HEK293 (cell line): ENCODE data around the gene FBH1.

Experiments used
- CTCF ChIA-PET: fragments of 350-600 bp; formaldehyde crosslinking; extraction: SDS; loops from one replicate; lab custom pipeline; 2021; ENCODE audit warnings: antibody characterized with exemption; lab: Yijun Ruan, JAX
- POLR2A ChIA-PET: fragments of 300-600 bp; formaldehyde crosslinking; extraction: SDS; loops from one replicate; lab custom pipeline; 2020; ENCODE audit warnings: antibody characterized with exemption, inconsistent platforms; lab: Yijun Ruan, JAX
- H3K27ac ChIP-seq: fragments of 200-500 bp; sonication (Bioruptor generic); 2 replicates; pipeline ENCODE4 v1.5.1; 2014; ENCODE audit warnings: low read depth, low read length, control low read depth, inconsistent platforms; ENCODE audit errors: extremely low read depth
- H3K36me3 ChIP-seq, 2 experiments: fragments of 200-500 bp in 1 of 2; sonication (Bioruptor generic) in 1 of 2; 1 replicate in 1 of 2; 2 replicates in 1 of 2; pipeline ENCODE4 v1.5.1; 2014 to 2017; ENCODE audit warnings: inconsistent platforms in 2 of 2, low read length in 2 of 2; ENCODE audit not compliant: control insufficient read depth in 2 of 2, insufficient read depth in 1 of 2
- H3K4me1 ChIP-seq: fragments of 200-500 bp; sonication (Bioruptor generic); 2 replicates; pipeline ENCODE4 v1.5.1; 2014; ENCODE audit warnings: mild to moderate bottlenecking, low read length, inconsistent platforms; ENCODE audit not compliant: control insufficient read depth, insufficient read depth
- H3K4me3 ChIP-seq: 2 replicates; pipeline ENCODE4 v1.5.1; 2011; ENCODE audit warnings: low read depth, mild to moderate bottlenecking, control low read depth, low read length, moderate library complexity
- H3K9me3 ChIP-seq: fragments of 200-500 bp; sonication (Bioruptor generic); 2 replicates; pipeline ENCODE4 v1.5.1; 2014; ENCODE audit warnings: low read depth, low read length, inconsistent platforms; ENCODE audit not compliant: control insufficient read depth, insufficient read depth
- PRDM10 ChIP-seq: fragments of 450-650 bp; formaldehyde crosslinking; IDR thresholded peaks from 2 replicates; pipeline ENCODE4 v1.5.1; 2016; ENCODE audit warnings: missing biosample characterization, missing genetic modification characterization
- ZBTB17 ChIP-seq: fragments of 450-650 bp; formaldehyde crosslinking; IDR thresholded peaks from 2 replicates; pipeline ENCODE4 v1.5.1; 2016; ENCODE audit warnings: missing biosample characterization, missing genetic modification characterization
- ZBTB7A ChIP-seq: fragments of 450-650 bp; formaldehyde crosslinking; IDR thresholded peaks from 2 replicates; pipeline ENCODE4 v1.5.1; 2016; ENCODE audit warnings: low read depth, missing biosample characterization, missing genetic modification characterization
- ZFP3 ChIP-seq: fragments of 450-650 bp; formaldehyde crosslinking; IDR thresholded peaks from 2 replicates; pipeline ENCODE4 v1.5.1; 2016; ENCODE audit warnings: low read depth, missing biosample characterization, missing genetic modification characterization
- ZNF830 ChIP-seq: fragments of 450-650 bp; IDR thresholded peaks from 2 replicates; pipeline ENCODE4 v1.5.0; 2018; ENCODE audit warnings: missing biosample characterization, missing genetic modification characterization, low read depth, mild to moderate bottlenecking, moderate library complexity

FBH1 gene

GRCh38 chr10:5985029-5985428 lies 95.0 kb downstream of the FBH1 start:
- CTCF ChIA-PET = interaction anchor here (0.6 kb wide), 1 partner anchor 33 kb away, joined by 3 read pairs; no protein-coding TSS in a partner anchor
- no peaks in the 10 kb centered on the region for H3K36me3 ChIP-seq
- no peak overlapping the region for H3K4me3 ChIP-seq
- POLR2A ChIA-PET = no interaction called here
- no peak for TF ChIP-seq ZFP3 (tag by site-specific recombination)
- no peak for TF ChIP-seq ZNF830
- TF ChIP-seq ZBTB7A (tag by site-specific recombination) = no peak
- TF ChIP-seq PRDM10 (tag by site-specific recombination) = no peak
- TF ChIP-seq ZBTB17 (tag by site-specific recombination) = peak; percentile 51; the same call in 1 of the 2 replicates
- H3K9me3 ChIP-seq = no peaks in the 10 kb centered on the region
- H3K4me1 ChIP-seq = no peaks in the 10 kb centered on the region
- H3K27ac ChIP-seq = no peak overlapping the region
